Measurements from ENCODE around the gene RBMS1.

DNA sequence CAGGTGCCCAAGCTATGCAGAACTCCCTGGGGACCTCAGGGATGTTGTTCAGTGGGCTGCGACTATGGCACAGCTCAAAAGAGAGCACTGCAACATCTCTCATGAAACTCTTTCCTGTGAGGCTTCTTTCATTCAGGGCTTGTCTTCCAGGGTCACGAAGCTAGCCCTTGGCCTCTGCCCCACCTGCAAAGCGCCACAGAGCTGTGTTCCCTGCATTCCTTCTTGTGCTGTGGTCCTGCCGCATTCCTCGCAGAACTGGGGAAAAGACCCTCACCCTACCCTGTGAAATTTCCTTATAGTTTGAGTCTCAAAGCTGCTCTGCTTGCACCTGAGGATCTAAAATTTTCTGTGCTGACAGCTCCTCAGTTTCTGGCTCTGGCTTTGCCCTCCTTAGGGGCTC is 267.2 kb downstream of the RBMS1 start:
- TF ChIP-seq, protein P1, sequence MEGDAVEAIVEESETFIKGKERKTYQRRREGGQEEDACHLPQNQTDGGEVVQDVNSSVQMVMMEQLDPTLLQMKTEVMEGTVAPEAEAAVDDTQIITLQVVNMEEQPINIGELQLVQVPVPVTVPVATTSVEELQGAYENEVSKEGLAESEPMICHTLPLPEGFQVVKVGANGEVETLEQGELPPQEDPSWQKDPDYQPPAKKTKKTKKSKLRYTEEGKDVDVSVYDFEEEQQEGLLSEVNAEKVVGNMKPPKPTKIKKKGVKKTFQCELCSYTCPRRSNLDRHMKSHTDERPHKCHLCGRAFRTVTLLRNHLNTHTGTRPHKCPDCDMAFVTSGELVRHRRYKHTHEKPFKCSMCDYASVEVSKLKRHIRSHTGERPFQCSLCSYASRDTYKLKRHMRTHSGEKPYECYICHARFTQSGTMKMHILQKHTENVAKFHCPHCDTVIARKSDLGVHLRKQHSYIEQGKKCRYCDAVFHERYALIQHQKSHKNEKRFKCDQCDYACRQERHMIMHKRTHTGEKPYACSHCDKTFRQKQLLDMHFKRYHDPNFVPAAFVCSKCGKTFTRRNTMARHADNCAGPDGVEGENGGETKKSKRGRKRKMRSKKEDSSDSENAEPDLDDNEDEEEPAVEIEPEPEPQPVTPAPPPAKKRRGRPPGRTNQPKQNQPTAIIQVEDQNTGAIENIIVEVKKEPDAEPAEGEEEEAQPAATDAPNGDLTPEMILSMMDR (IDR thresholded peaks at IDR 0.05; ENCODE audit: insufficient read depth, low read length) = no peak
- TF ChIP-seq REST (IDR thresholded peaks at IDR 0.05; ENCODE audit: insufficient replicate concordance, low read depth) = no peak
- TF ChIP-seq POLR2AphosphoS5 (IDR thresholded peaks at IDR 0.05; ENCODE audit: low read depth) = no peak
- TF ChIP-seq SPI1 (IDR thresholded peaks at IDR 0.05; ENCODE audit: borderline replicate concordance, low read depth) = no peak

All from HL-60 (cell line).